Spleen (tissue), 11 donors: Measurements from ENCODE around the gene PLAC1. TPM values are rescaled to one million over a fixed set of nuclear protein-coding genes. Genes with fewer than 3 reads are reported as not detected.

Experiments
- DNase-seq: peaks from one replicate; pipeline ENCODE4 v3.0.0-alpha.2; 2020
- H3K27ac ChIP-seq, 8 donors: fragments of 200-600 bp; sonication (generic) in 7 of 8; 1 replicate in 4 of 8; 2 replicates in 4 of 8; pipeline versions ENCODE4 v1.5.0 to v1.8.0; 2016 to 2021; ENCODE audit warnings: inconsistent platforms in 4 of 8, mild to moderate bottlenecking in 4 of 8, moderate library complexity in 1 of 8
- H3K27me3 ChIP-seq, 7 donors: fragments of 200-600 bp; sonication (generic) in 6 of 7; replicated peaks in 1 of 7; 1 replicate in 4 of 7; 2 replicates in 3 of 7; pipeline versions ENCODE4 v1.5.0 to v1.8.0; 2016 to 2021; ENCODE audit warnings: inconsistent platforms in 3 of 7, mild to moderate bottlenecking in 1 of 7
- H3K36me3 ChIP-seq, 6 donors: fragments of 200-600 bp; sonication (generic) in 5 of 6; 1 replicate in 4 of 6; 2 replicates in 2 of 6; pipeline versions ENCODE4 v1.5.0 to v1.8.0; 2016 to 2021; ENCODE audit warnings: inconsistent platforms in 2 of 6
- H3K4me1 ChIP-seq, 6 donors: fragments of 200-600 bp; sonication (generic) in 5 of 6; 1 replicate in 3 of 6; 2 replicates in 3 of 6; pipeline versions ENCODE4 v1.5.0 to v1.8.0; 2016 to 2021; ENCODE audit warnings: inconsistent platforms in 3 of 6
- H3K4me3 ChIP-seq, 8 donors: fragments of 200-600 bp; sonication (generic) in 7 of 8; 1 replicate in 4 of 8; 2 replicates in 4 of 8; pipeline versions ENCODE4 v1.5.0 to v1.8.0; 2016 to 2021; ENCODE audit warnings: inconsistent platforms in 4 of 8, mild to moderate bottlenecking in 4 of 8, moderate library complexity in 2 of 8
- H3K9me3 ChIP-seq, 8 donors: fragments of 200-600 bp; sonication (generic) in 7 of 8; 1 replicate in 4 of 8; 2 replicates in 4 of 8; pipeline versions ENCODE4 v1.5.0 to v1.8.0; 2016 to 2021; ENCODE audit warnings: inconsistent platforms in 4 of 8
- CTCF ChIP-seq, 11 experiments: fragments of 200-600 bp in 7 of 11; fragments of 450-650 bp in 4 of 11; sonication (generic) in 4 of 11; IDR thresholded peaks in 8 of 11; conservative IDR thresholded peaks in 3 of 11; 1 replicate in 7 of 11; 2 replicates in 4 of 11; pipeline versions ENCODE4 v1.4.0 to v1.8.0; 2016 to 2021; ENCODE audit warnings: antibody characterized with exemption in 11 of 11, inconsistent platforms in 4 of 11, mild to moderate bottlenecking in 1 of 11
- POLR2A ChIP-seq, 3 donors: fragments of 450-650 bp; IDR thresholded peaks; one replicate each; pipeline ENCODE4 v1.5.1; 2017; ENCODE audit warnings: antibody characterized with exemption in 3 of 3, mild to moderate bottlenecking in 1 of 3
- POLR2AphosphoS5 ChIP-seq, 3 donors: sonication (generic); formaldehyde crosslinking; IDR thresholded peaks; one replicate each; pipeline ENCODE4 v1.5.1; 2017; ENCODE audit warnings: antibody characterized with exemption in 3 of 3
- WGBS, 5 donors: extraction: QIAGEN DNeasy Blood & Tissue Kit in 3 of 5; methylation state at CpG; one replicate each; pipeline versions ENCODE4 v1.1.5 to v1.1.7; 2013 to 2018; 5-methylcytosine and 5-hydroxymethylcytosine counted together
- intact Hi-C: fragments of 100-400 bp; cut with DNase I; formaldehyde crosslinking; loops from one replicate; pipeline ENCODE4 v1.15.0; 2023; ENCODE audit warnings: low total_unique reads
- polyA plus RNA-seq, 3 donors: library from polyadenylated mRNA; stranded (reverse); fragments of 200-250 nt; gene quantifications; one replicate each; pipeline ENCODE4 v1.2.1, GENCODE V29; 2013
- total RNA-seq, 7 donors: library from RNA; depleted of rRNA in 3 of 7; stranded (reverse); fragments of >200 nt in 3 of 7; fragmentation: NEBNext Ultra II Directional in 4 of 7; extraction: Animal tissue kit (Norgen Biotek cat#: 25700) in 4 of 7; gene quantifications; one replicate each; pipeline versions ENCODE4 v1.1.0 to v1.2.1, GENCODE V29; 2016 to 2021
- donor health status: healthy with polysubstance abuse.
- donor health status: DM: no; HTN: no; CAD: no; lungs with moderate emphysema.
- donor health status: DM: no; HTN: no; CAD: no.
- donor health status: Bipolar disorder and iron deficiency.
- donor health status: healthy.
- donor health status: DM: no; HTN: no; CAD: no.
- donor health status: DM: yes; HTN: yes; CAD: no.

Gene PLAC1
- total and polyA plus RNA-seq, 10 donors, result not detected

GRCh38 chrX:134528960-134529359, 129.3 kb downstream of the PLAC1 start:
- Histone ChIP-seq H3K36me3 (no peaks in the 10 kb centered on the region), H3K27ac (no peak overlapping the region), H3K4me1 (no peaks in the 10 kb centered on the region), H3K27me3 (no peaks in the 10 kb centered on the region), H3K9me3 (no peaks in the 10 kb centered on the region), H3K4me3 (no peak overlapping the region)
- 27 to 67% (median 42%) methylated on average over 3 of the region's 3 CpGs for WGBS, 5 donors
- intact Hi-C loops, result no loop called here
- no peak for DNase-seq
- TF ChIP-seq CTCF (IDR thresholded peaks at IDR 0.05 in 8 of 11, conservative IDR thresholded peaks at IDR 0.05 in 3 of 11), result no peak
- TF ChIP-seq POLR2A (IDR thresholded peaks at IDR 0.05), result no peak
- TF ChIP-seq POLR2AphosphoS5 (IDR thresholded peaks at IDR 0.05), result no peak

GRCh38 chrX:134526399-134526798, 131.9 kb downstream of the PLAC1 start:
- H3K36me3 ChIP-seq, result no peaks in the 10 kb centered on the region
- no peaks in the 10 kb centered on the region for H3K27me3 ChIP-seq
- 85 to 97% (median 93%) methylated on average over 5 of the region's 5 CpGs for WGBS, 5 donors
- no peak for DNase-seq
- H3K27ac ChIP-seq, result no peak overlapping the region
- no peaks in the 10 kb centered on the region for H3K4me1 ChIP-seq
- H3K4me3 ChIP-seq, result no peak overlapping the region
- H3K9me3 ChIP-seq, result no peaks in the 10 kb centered on the region
- intact Hi-C loops, result no loop called here
- no peak for TF ChIP-seq POLR2A (IDR thresholded peaks at IDR 0.05)
- TF ChIP-seq POLR2AphosphoS5 (IDR thresholded peaks at IDR 0.05), result no peak
- no peak for TF ChIP-seq CTCF (IDR thresholded peaks at IDR 0.05 in 8 of 11, conservative IDR thresholded peaks at IDR 0.05 in 3 of 11)

GRCh38 chrX:134525086-134525792, 133.0 kb downstream of the PLAC1 start:
- no peaks in the 10 kb centered on the region for H3K4me1 ChIP-seq
- TF ChIP-seq CTCF (IDR thresholded peaks at IDR 0.05 in 8 of 11, conservative IDR thresholded peaks at IDR 0.05 in 3 of 11) (no peak), POLR2AphosphoS5 (IDR thresholded peaks at IDR 0.05) (no peak), POLR2A (IDR thresholded peaks at IDR 0.05) (no peak)
- intact Hi-C loops, result no loop called here
- H3K9me3 ChIP-seq, result no peaks in the 10 kb centered on the region
- 86 to 94% (median 89%) methylated on average over 11 to 15 of the region's 15 CpGs for WGBS, 5 donors
- H3K36me3 ChIP-seq, result no peaks in the 10 kb centered on the region
- H3K4me3 ChIP-seq, result no peak overlapping the region
- H3K27me3 ChIP-seq, result no peaks in the 10 kb centered on the region
- no peak overlapping the region for H3K27ac ChIP-seq
- no peak for DNase-seq

- no peak overlapping the region for H3K4me3 ChIP-seq
- no peaks in the 10 kb centered on the region for H3K4me1 ChIP-seq
- TF ChIP-seq CTCF (IDR thresholded peaks at IDR 0.05 in 8 of 11, conservative IDR thresholded peaks at IDR 0.05 in 3 of 11), result no peak
- TF ChIP-seq POLR2A (IDR thresholded peaks at IDR 0.05), result no peak
- no peak for TF ChIP-seq POLR2AphosphoS5 (IDR thresholded peaks at IDR 0.05)
- WGBS, 5 donors, result 90 to 98% (median 96%) methylated on average over 3 to 6 of the region's 6 CpGs
- intact Hi-C loops, result no loop called here
- no peak for DNase-seq
- no peaks in the 10 kb centered on the region for H3K27me3 ChIP-seq
- no peak overlapping the region for H3K27ac ChIP-seq
- H3K9me3 ChIP-seq, result no peaks in the 10 kb centered on the region
- no peaks in the 10 kb centered on the region for H3K36me3 ChIP-seq
Measured at GRCh38 chrX:134524181-134524580, 134.1 kb downstream of the PLAC1 start.
